Neural progenitor cell (in vitro differentiated cells): ENCODE results near the gene SPON1. TPM values are rescaled to one million over a fixed set of nuclear protein-coding genes. Genes with fewer than 3 reads are reported as not detected.

Source experiments
- DNase-seq: peaks from one replicate; pipeline ENCODE4 v3.0.0-alpha.2; 2016; ENCODE audit warnings: low spot score
- H2AFZ ChIP-seq: fragments of 200-600 bp; sonication (generic); replicated peaks from 2 replicates; pipeline ENCODE4 v1.6.1; 2016; ENCODE audit warnings: antibody characterized with exemption
- H3F3A ChIP-seq: fragments of 200-600 bp; sonication (generic); 2 replicates; pipeline ENCODE4 v1.6.1; 2016; ENCODE audit warnings: antibody characterized with exemption, low read depth
- H3K27ac ChIP-seq: fragments of 200-600 bp; sonication (generic); 2 replicates; pipeline ENCODE4 v1.5.1; 2016; ENCODE audit warnings: mild to moderate bottlenecking
- H3K27me3 ChIP-seq: fragments of 200-600 bp; sonication (generic); 2 replicates; pipeline ENCODE4 v1.6.1; 2016; ENCODE audit warnings: mild to moderate bottlenecking, moderate library complexity
- H3K36me3 ChIP-seq: fragments of 200-600 bp; sonication (generic); 2 replicates; pipeline ENCODE4 v1.5.1; 2016
- H3K4me1 ChIP-seq: fragments of 200-600 bp; sonication (generic); 2 replicates; pipeline ENCODE4 v1.6.1; 2016; ENCODE audit warnings: mixed run types
- H3K4me2 ChIP-seq: fragments of 200-600 bp; sonication (generic); 2 replicates; pipeline ENCODE4 v1.6.1; 2016
- H3K4me3 ChIP-seq: fragments of 200-600 bp; sonication (generic); 2 replicates; pipeline ENCODE4 v1.5.1; 2016
- H3K79me2 ChIP-seq: fragments of 200-600 bp; sonication (generic); 2 replicates; pipeline ENCODE4 v1.6.1; 2016; ENCODE audit warnings: low read depth
- H3K9ac ChIP-seq: fragments of 200-600 bp; sonication (generic); 2 replicates; pipeline ENCODE4 v1.6.1; 2016
- H3K9me3 ChIP-seq: fragments of 200-600 bp; sonication (generic); 2 replicates; pipeline ENCODE4 v1.5.1; 2016; ENCODE audit warnings: low read depth
- H4K20me1 ChIP-seq: fragments of 200-600 bp; sonication (generic); 2 replicates; pipeline ENCODE4 v1.6.1; 2016; ENCODE audit warnings: low read depth
- H3K27ac Mint-ChIP-seq: 3 replicates; pipeline ENCODE4 v1.8.0; 2021; ENCODE audit warnings: mixed read lengths
- H3K27me3 Mint-ChIP-seq: 2 replicates; pipeline ENCODE4 v1.8.0; 2022; ENCODE audit warnings: low read depth, mild to moderate bottlenecking, inconsistent platforms, moderate library complexity, mixed read lengths; ENCODE audit not compliant: insufficient read depth
- H3K36me3 Mint-ChIP-seq: 3 replicates; pipeline ENCODE4 v1.8.0; 2021; ENCODE audit warnings: mixed read lengths
- H3K4me1 Mint-ChIP-seq: 3 replicates; pipeline ENCODE4 v1.8.0; 2021; ENCODE audit warnings: mixed read lengths
- H3K4me3 Mint-ChIP-seq: 3 replicates; pipeline ENCODE4 v1.8.0; 2021; ENCODE audit warnings: mild to moderate bottlenecking, moderate library complexity, mixed read lengths
- H3K9me3 Mint-ChIP-seq: 3 replicates; pipeline ENCODE4 v1.8.0; 2020; ENCODE audit warnings: mixed read lengths
- EZH2 ChIP-seq: fragments of 200-600 bp; sonication (generic); IDR thresholded peaks from 2 replicates; pipeline ENCODE4 v1.6.1; 2017; ENCODE audit warnings: antibody characterized with exemption, mild to moderate bottlenecking, moderate library complexity
- EZH2phosphoT487 ChIP-seq: fragments of 200-600 bp; sonication (generic); IDR thresholded peaks from 2 replicates; pipeline ENCODE4 v1.6.1; 2017; ENCODE audit warnings: antibody characterized with exemption
- total RNA-seq: library from RNA; depleted of rRNA; stranded (reverse); fragments of >200 nt; gene quantifications from 2 replicates; pipeline ENCODE4 v1.2.3, GENCODE V29; 2015; ENCODE audit warnings: low replicate concordance
- TF ChIP-seq, protein P1 (sequence below): fragments of 200-600 bp; sonication (generic); IDR thresholded peaks from 2 replicates; pipeline ENCODE4 v1.5.1; 2017; ENCODE audit warnings: antibody characterized with exemption, mild to moderate bottlenecking

SPON1 gene
- total RNA-seq, 1 donor from 2014 or later, result 35.4 TPM

DNA sequence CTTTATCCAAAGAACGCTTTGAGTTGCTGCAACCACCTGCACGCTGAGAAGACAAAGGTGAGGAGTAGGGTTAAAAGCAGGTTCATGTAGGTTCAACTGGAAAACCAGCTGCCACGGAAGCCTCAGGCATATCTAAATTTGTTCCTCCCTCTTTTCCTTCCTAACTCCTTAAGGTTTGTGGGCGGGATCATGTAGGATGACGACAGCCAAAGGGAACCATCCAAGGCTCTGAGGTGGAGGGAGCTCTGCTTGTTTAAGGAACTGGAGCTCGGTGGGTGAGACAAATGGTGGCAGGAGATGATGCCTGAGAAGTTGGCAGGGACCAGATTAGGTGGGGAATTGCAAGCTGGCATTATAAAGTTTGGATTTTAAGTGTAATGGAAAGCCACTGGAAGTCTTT, 60.3 kb downstream of the SPON1 start:
- H3K9ac ChIP-seq, result no peak overlapping the region
- peaks cover 38% of the 10 kb centered on the region for H3K4me1 ChIP-seq
- no peak for TF ChIP-seq EZH2
- no peak for TF ChIP-seq EZH2phosphoT487
- TF ChIP-seq, protein P1, sequence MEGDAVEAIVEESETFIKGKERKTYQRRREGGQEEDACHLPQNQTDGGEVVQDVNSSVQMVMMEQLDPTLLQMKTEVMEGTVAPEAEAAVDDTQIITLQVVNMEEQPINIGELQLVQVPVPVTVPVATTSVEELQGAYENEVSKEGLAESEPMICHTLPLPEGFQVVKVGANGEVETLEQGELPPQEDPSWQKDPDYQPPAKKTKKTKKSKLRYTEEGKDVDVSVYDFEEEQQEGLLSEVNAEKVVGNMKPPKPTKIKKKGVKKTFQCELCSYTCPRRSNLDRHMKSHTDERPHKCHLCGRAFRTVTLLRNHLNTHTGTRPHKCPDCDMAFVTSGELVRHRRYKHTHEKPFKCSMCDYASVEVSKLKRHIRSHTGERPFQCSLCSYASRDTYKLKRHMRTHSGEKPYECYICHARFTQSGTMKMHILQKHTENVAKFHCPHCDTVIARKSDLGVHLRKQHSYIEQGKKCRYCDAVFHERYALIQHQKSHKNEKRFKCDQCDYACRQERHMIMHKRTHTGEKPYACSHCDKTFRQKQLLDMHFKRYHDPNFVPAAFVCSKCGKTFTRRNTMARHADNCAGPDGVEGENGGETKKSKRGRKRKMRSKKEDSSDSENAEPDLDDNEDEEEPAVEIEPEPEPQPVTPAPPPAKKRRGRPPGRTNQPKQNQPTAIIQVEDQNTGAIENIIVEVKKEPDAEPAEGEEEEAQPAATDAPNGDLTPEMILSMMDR, result no peak
- H4K20me1 ChIP-seq, result peaks cover 6% of the 10 kb centered on the region
- H3F3A ChIP-seq, result peaks cover 22% of the 10 kb centered on the region
- no peak overlapping the region for H3K4me3 ChIP-seq
- no peak overlapping the region for H3K27ac ChIP-seq
- H3K9me3 ChIP-seq, result no peaks in the 10 kb centered on the region
- H2AFZ ChIP-seq, result no peak overlapping the region
- no peaks in the 10 kb centered on the region for H3K79me2 ChIP-seq
- Mint-ChIP-seq H3K9me3 (peaks cover 2% of the 10 kb centered on the region), H3K27me3 (peaks cover 2% of the 10 kb centered on the region), H3K4me1 (peaks cover 21% of the 10 kb centered on the region), H3K27ac (no peak overlapping the region), H3K4me3 (no peak overlapping the region), H3K36me3 (no peaks in the 10 kb centered on the region)
- no peaks in the 10 kb centered on the region for H3K36me3 ChIP-seq
- no peak for DNase-seq
- H3K4me2 ChIP-seq, result peak overlapping the region; percentile 58
- H3K27me3 ChIP-seq, result peaks cover 3% of the 10 kb centered on the region

GRCh38 chr11:14026961-14027360, 64.4 kb downstream of the SPON1 start:
- peaks cover 5% of the 10 kb centered on the region for H3K4me1 Mint-ChIP-seq
- Histone ChIP-seq H3K9ac (no peak overlapping the region), H3K4me3 (no peak overlapping the region), H3K79me2 (no peaks in the 10 kb centered on the region), H3K9me3 (no peaks in the 10 kb centered on the region), H3K27ac (no peak overlapping the region), H4K20me1 (no peaks in the 10 kb centered on the region), H3K36me3 (no peaks in the 10 kb centered on the region), H3K4me1 (peaks cover 13% of the 10 kb centered on the region), H3K27me3 (peaks cover 3% of the 10 kb centered on the region), H3F3A (peaks cover 10% of the 10 kb centered on the region), H3K4me2 (no peak overlapping the region), H2AFZ (no peak overlapping the region)
- no peak overlapping the region for H3K27ac Mint-ChIP-seq
- TF ChIP-seq, protein P1, result no peak
- TF ChIP-seq EZH2phosphoT487 (no peak), EZH2 (no peak)
- H3K36me3 Mint-ChIP-seq, result no peaks in the 10 kb centered on the region
- no peaks in the 10 kb centered on the region for H3K27me3 Mint-ChIP-seq
- DNase-seq, result no peak
- H3K4me3 Mint-ChIP-seq, result no peak overlapping the region
- H3K9me3 Mint-ChIP-seq, result peaks cover 2% of the 10 kb centered on the region

GRCh38 chr11:14027525-14027924, 65.0 kb downstream of the SPON1 start:
- H3K9me3 ChIP-seq, result no peaks in the 10 kb centered on the region
- H3K4me2 ChIP-seq, result no peak overlapping the region
- H3K79me2 ChIP-seq, result no peaks in the 10 kb centered on the region
- Mint-ChIP-seq H3K36me3 (no peaks in the 10 kb centered on the region), H3K9me3 (peaks cover 2% of the 10 kb centered on the region), H3K27ac (no peak overlapping the region), H3K27me3 (no peaks in the 10 kb centered on the region), H3K4me1 (no peaks in the 10 kb centered on the region), H3K4me3 (no peak overlapping the region)
- H3K4me1 ChIP-seq, result peaks cover 7% of the 10 kb centered on the region
- H3K27me3 ChIP-seq, result peaks cover 3% of the 10 kb centered on the region
- TF ChIP-seq EZH2phosphoT487 (no peak), EZH2 (no peak)
- TF ChIP-seq, protein P1, result no peak
- no peak overlapping the region for H3K4me3 ChIP-seq
- DNase-seq, result no peak
- H3K36me3 ChIP-seq, result no peaks in the 10 kb centered on the region
- H2AFZ ChIP-seq, result no peak overlapping the region
- H3F3A ChIP-seq, result peaks cover 5% of the 10 kb centered on the region
- H4K20me1 ChIP-seq, result no peaks in the 10 kb centered on the region
- H3K27ac ChIP-seq, result no peak overlapping the region
- no peak overlapping the region for H3K9ac ChIP-seq
